PC-3 (cell line): ENCODE results near the gene SBNO2.

Source experiments
- CTCF ChIP-seq: fragments of 300-600 bp; sonication (generic); conservative IDR thresholded peaks from 2 replicates; pipeline ENCODE4 v1.5.1; 2017; ENCODE audit warnings: antibody characterized with exemption, low read depth, mild to moderate bottlenecking, low read length
- EZH2phosphoT487 ChIP-seq: fragments of 300-600 bp; sonication (generic); IDR thresholded peaks from 2 replicates; pipeline ENCODE4 v1.6.1; 2018; ENCODE audit warnings: mild to moderate bottlenecking, antibody characterized with exemption, low read length, borderline replicate concordance

- TF ChIP-seq EZH2phosphoT487, result no peak
- TF ChIP-seq CTCF, result no peak
Measured at GRCh38 chr19:1213391-1214286, 39.6 kb upstream of the SBNO2 start.
